PC-3 (cell line): ENCODE data around the gene ABCB8.

Source experiments
- CTCF ChIP-seq: fragments of 300-600 bp; sonication (generic); conservative IDR thresholded peaks from 2 replicates; pipeline ENCODE4 v1.5.1; 2017; ENCODE audit warnings: antibody characterized with exemption, low read depth, mild to moderate bottlenecking, low read length
- EZH2 ChIP-seq: fragments of 300-600 bp; sonication (generic); IDR thresholded peaks from one replicate; pipeline ENCODE4 v1.6.1; 2017; ENCODE audit warnings: antibody characterized with exemption, mild to moderate bottlenecking, low read length; ENCODE audit not compliant: unreplicated experiment
- EZH2phosphoT487 ChIP-seq: fragments of 300-600 bp; sonication (generic); IDR thresholded peaks from 2 replicates; pipeline ENCODE4 v1.6.1; 2018; ENCODE audit warnings: mild to moderate bottlenecking, antibody characterized with exemption, low read length, borderline replicate concordance

- TF ChIP-seq CTCF: peak; percentile 29; the same call in 1 of the 2 replicates
- no peak for TF ChIP-seq EZH2phosphoT487
- no peak for TF ChIP-seq EZH2
These were observed 5.0 kb downstream of the ABCB8 start for GRCh38 chr7:151032936-151033863.
